HepG2 (cell line): ENCODE results near the gene IQCK. TPM values are rescaled to one million over a fixed set of nuclear protein-coding genes. Genes with fewer than 3 reads are reported as not detected.

Experiments
- AGO2 ChIP-seq: fragments of 200-400 bp; formaldehyde crosslinking; optimal IDR thresholded peaks from 2 replicates; pipeline ENCODE3; 2017; ENCODE audit warnings: mild to moderate bottlenecking, low read depth, low read length, moderate library complexity
- ATF6 ChIP-seq: sonication (generic); formaldehyde crosslinking; conservative IDR thresholded peaks from 2 replicates; pipeline ENCODE4 v1.4.0; 2020; ENCODE audit warnings: missing genetic modification reagents
- DNMT3B ChIP-seq: conservative IDR thresholded peaks from 2 replicates; pipeline ENCODE4 v1.6.1; 2016; ENCODE audit warnings: missing biosample characterization, control low read depth
- ESRRA ChIP-seq: sonication (generic); formaldehyde crosslinking; IDR thresholded peaks from 2 replicates; pipeline ENCODE4 v1.5.1; 2020; ENCODE audit warnings: mild to moderate bottlenecking, low read depth, missing genetic modification reagents
- FOXC1 ChIP-seq: sonication (generic); formaldehyde crosslinking; IDR thresholded peaks from 2 replicates; pipeline ENCODE4 v1.8.0; 2022; ENCODE audit warnings: mild to moderate bottlenecking, missing genetic modification reagents, borderline replicate concordance
- MTA1 ChIP-seq: sonication (generic); formaldehyde crosslinking; IDR thresholded peaks from 2 replicates; pipeline ENCODE4 v1.4.0; 2020; ENCODE audit warnings: missing genetic modification reagents, mild to moderate bottlenecking, borderline replicate concordance
- POGZ ChIP-seq: sonication (generic); formaldehyde crosslinking; IDR thresholded peaks from 2 replicates; pipeline ENCODE4 v1.4.0; 2020; ENCODE audit warnings: mild to moderate bottlenecking, missing genetic modification reagents
- SMARCE1 ChIP-seq: fragments of 450-650 bp; IDR thresholded peaks from 2 replicates; pipeline ENCODE4 v1.6.1; 2017; ENCODE audit warnings: borderline replicate concordance
- STAT5B ChIP-seq: sonication (generic); formaldehyde crosslinking; IDR thresholded peaks from 2 replicates; pipeline ENCODE4 v1.4.0; 2020; ENCODE audit warnings: missing genetic modification reagents
- TEAD2 ChIP-seq: sonication (generic); formaldehyde crosslinking; IDR thresholded peaks from 2 replicates; pipeline ENCODE4 v1.9.0; 2021; ENCODE audit warnings: missing genetic modification reagents
- TOPORS ChIP-seq: sonication (generic); formaldehyde crosslinking; IDR thresholded peaks from 2 replicates; pipeline ENCODE4 v1.8.0; 2023; ENCODE audit warnings: mild to moderate bottlenecking, missing genetic modification reagents
- YY1 ChIP-seq: IDR thresholded peaks from 2 replicates; pipeline ENCODE4 v1.6.1; 2011; ENCODE audit warnings: low read length, low read depth, moderate library complexity, mild to moderate bottlenecking; ENCODE audit not compliant: insufficient read depth, insufficient replicate concordance
- ZFP90 ChIP-seq: sonication (generic); formaldehyde crosslinking; IDR thresholded peaks from 2 replicates; pipeline ENCODE4 v1.8.0; 2022; ENCODE audit warnings: missing genetic modification reagents, mild to moderate bottlenecking, inconsistent platforms, borderline replicate concordance
- ZNF143 ChIP-seq: sonication (generic); formaldehyde crosslinking; IDR thresholded peaks from 2 replicates; pipeline ENCODE4 v1.4.0; 2020; ENCODE audit warnings: missing genetic modification reagents
- ZNF282 ChIP-seq: fragments of 450-650 bp; IDR thresholded peaks from 2 replicates; pipeline ENCODE4 v1.6.1; 2018; ENCODE audit not compliant: partially characterized antibody
- ZNF34 ChIP-seq: sonication (generic); formaldehyde crosslinking; IDR thresholded peaks from 2 replicates; pipeline ENCODE4 v1.4.0; 2020; ENCODE audit warnings: mild to moderate bottlenecking, missing genetic modification reagents, borderline replicate concordance
- ZNF644 ChIP-seq: IDR thresholded peaks from 2 replicates; pipeline ENCODE4 v1.6.1; 2016; ENCODE audit warnings: low read depth
- ZNF678 ChIP-seq: sonication (generic); formaldehyde crosslinking; IDR thresholded peaks from 2 replicates; pipeline ENCODE4 v1.4.0; 2020; ENCODE audit warnings: mild to moderate bottlenecking, missing genetic modification reagents
- ZNF841 ChIP-seq: sonication (generic); formaldehyde crosslinking; IDR thresholded peaks from 2 replicates; pipeline ENCODE4 v1.8.1; 2023; ENCODE audit warnings: missing genetic modification reagents, borderline replicate concordance
- polyA plus RNA-seq, 8 experiments: library from polyadenylated mRNA; depleted of rRNA in 3 of 8; stranded (reverse) in 7 of 8; unstranded in 1 of 8; fragments of >200 nt; fragmentation: Illumina TruSeq in 4 of 8; extraction: Trizol in 4 of 8; gene quantifications; 2 replicates each; pipeline versions ENCODE4 v1.2.1 to v1.2.3, GENCODE V29; 2011 to 2016; ENCODE audit warnings: low read depth in 4 of 8, missing spikeins in 1 of 8, mixed read lengths in 1 of 8; ENCODE audit not compliant: insufficient read depth in 1 of 8
- total RNA-seq, 5 experiments: library from RNA; depleted of rRNA; stranded (reverse); fragments of >200 nt; fragmentation: Illumina TruSeq; extraction: Trizol; gene quantifications; 2 replicates each; pipeline ENCODE4 v1.2.3, GENCODE V29; 2016; ENCODE audit warnings: low read depth in 1 of 5
- TF ChIP-seq, protein P1 (sequence below): sonication (generic); formaldehyde crosslinking; IDR thresholded peaks from 2 replicates; pipeline ENCODE4 v1.4.0; 2020; ENCODE audit warnings: mild to moderate bottlenecking, missing genetic modification reagents
- TF ChIP-seq, protein P2 (sequence below): sonication (generic); formaldehyde crosslinking; IDR thresholded peaks from 2 replicates; pipeline ENCODE4 v1.8.0; 2022; ENCODE audit warnings: missing genetic modification reagents, mild to moderate bottlenecking, inconsistent platforms, borderline replicate concordance
- TF ChIP-seq, protein P3 (sequence below): IDR thresholded peaks from 2 replicates; pipeline ENCODE4 v1.6.1; 2016; ENCODE audit warnings: mild to moderate bottlenecking

IQCK gene
- total and polyA plus RNA-seq, 2 of the 13 experiments (the other 11 are each of a cell fraction or from before 2014, with no cell fraction given) = 5.1 to 7.3 TPM

GRCh38 chr16:19717741-19718623, at the start of gene IQCK, which contains the start of gene KNOP1 (continued):
- TF ChIP-seq ATF6 (0 out of 2 replicates have a peak, but pooled peaks have one; percentile 21), SMARCE1 (no peak), ZNF282 (no peak), STAT5B (no peak; the same call in none of the 2 replicates), ZNF644 (CRISPR knock-in tag) (peak; percentile 10; the same call in 1 of the 2 replicates), TOPORS (CRISPR knock-in tag) (peak; percentile 91), TEAD2 (CRISPR knock-in tag) (no peak), ESRRA (CRISPR knock-in tag) (peak; percentile 58; the same call in 1 of the 2 replicates), ZNF143 (CRISPR knock-in tag) (peak; percentile 65), POGZ (CRISPR knock-in tag) (peak; percentile 85), FOXC1 (CRISPR knock-in tag) (peak; percentile 93), YY1 (peak; percentile 97), ZNF34 (CRISPR knock-in tag) (peak; percentile 99), AGO2 (peak; percentile 75), DNMT3B (CRISPR knock-in tag) (0 out of 2 replicates have a peak, but pooled peaks have one; percentile 36), ZNF678 (CRISPR knock-in tag) (peak; percentile 96), ZNF841 (CRISPR knock-in tag) (no peak), MTA1 (CRISPR knock-in tag) (peak; percentile 99; the same call in 1 of the 2 replicates), ZFP90 (CRISPR knock-in tag) (peak; percentile 89; the same call in 1 of the 2 replicates)
- TF ChIP-seq, protein P1, sequence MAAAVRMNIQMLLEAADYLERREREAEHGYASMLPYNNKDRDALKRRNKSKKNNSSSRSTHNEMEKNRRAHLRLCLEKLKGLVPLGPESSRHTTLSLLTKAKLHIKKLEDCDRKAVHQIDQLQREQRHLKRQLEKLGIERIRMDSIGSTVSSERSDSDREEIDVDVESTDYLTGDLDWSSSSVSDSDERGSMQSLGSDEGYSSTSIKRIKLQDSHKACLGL (CRISPR knock-in tag) = peak; percentile 100; the same call in 1 of the 2 replicates
- TF ChIP-seq, protein P2, sequence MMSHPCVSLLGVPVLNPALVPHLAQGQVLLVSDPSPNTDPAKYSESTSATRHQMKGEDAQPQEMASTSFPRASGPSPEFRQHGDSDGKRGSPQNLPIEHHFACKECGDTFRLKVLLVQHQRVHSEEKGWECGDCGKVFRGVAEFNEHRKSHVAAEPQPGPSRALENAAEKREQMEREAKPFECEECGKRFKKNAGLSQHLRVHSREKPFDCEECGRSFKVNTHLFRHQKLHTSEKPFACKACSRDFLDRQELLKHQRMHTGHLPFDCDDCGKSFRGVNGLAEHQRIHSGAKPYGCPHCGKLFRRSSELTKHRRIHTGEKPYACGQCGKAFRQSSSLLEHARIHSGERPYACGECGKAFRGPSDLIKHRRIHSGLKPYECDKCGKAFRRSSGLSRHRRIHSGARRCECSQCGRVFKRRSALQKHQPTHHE = peak; percentile 86; the same call in 1 of the 2 replicates
- TF ChIP-seq, protein P3, sequence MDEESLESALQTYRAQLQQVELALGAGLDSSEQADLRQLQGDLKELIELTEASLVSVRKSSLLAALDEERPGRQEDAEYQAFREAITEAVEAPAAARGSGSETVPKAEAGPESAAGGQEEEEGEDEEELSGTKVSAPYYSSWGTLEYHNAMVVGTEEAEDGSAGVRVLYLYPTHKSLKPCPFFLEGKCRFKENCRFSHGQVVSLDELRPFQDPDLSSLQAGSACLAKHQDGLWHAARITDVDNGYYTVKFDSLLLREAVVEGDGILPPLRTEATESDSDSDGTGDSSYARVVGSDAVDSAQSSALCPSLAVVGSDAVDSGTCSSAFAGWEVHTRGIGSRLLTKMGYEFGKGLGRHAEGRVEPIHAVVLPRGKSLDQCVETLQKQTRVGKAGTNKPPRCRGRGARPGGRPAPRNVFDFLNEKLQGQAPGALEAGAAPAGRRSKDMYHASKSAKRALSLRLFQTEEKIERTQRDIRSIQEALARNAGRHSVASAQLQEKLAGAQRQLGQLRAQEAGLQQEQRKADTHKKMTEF = peak; percentile 98
